T-helper 2 cell treated with Interferon-gamma antibody and Interleukin-4, amounts not matched to agents 5 μg/mL and 100 μg/mL, for 36 hours (primary cell): ENCODE results near the gene TFF1.

Experiments used
- DNase-seq: peaks from one replicate; pipeline ENCODE4 v3.0.0; 2021; ENCODE audit warnings: low spot score
- H3K27ac Mint-ChIP-seq: one replicate; pipeline ENCODE4 v1.8.0; 2021; ENCODE audit warnings: mild to moderate bottlenecking, mixed read lengths
- H3K27me3 Mint-ChIP-seq: one replicate; pipeline ENCODE4 v1.8.0; 2021; ENCODE audit warnings: low read depth, mixed read lengths
- H3K36me3 Mint-ChIP-seq: one replicate; pipeline ENCODE4 v1.8.0; 2021; ENCODE audit warnings: low read depth, mixed read lengths
- H3K4me1 Mint-ChIP-seq: one replicate; pipeline ENCODE4 v1.8.0; 2021; ENCODE audit warnings: low read depth, mixed read lengths
- H3K4me3 Mint-ChIP-seq: one replicate; pipeline ENCODE4 v1.8.0; 2022; ENCODE audit warnings: mild to moderate bottlenecking, moderate library complexity, mixed read lengths
- H3K9me3 Mint-ChIP-seq: one replicate; pipeline ENCODE4 v1.8.0; 2021; ENCODE audit warnings: mixed read lengths

TFF1 gene

DNA sequence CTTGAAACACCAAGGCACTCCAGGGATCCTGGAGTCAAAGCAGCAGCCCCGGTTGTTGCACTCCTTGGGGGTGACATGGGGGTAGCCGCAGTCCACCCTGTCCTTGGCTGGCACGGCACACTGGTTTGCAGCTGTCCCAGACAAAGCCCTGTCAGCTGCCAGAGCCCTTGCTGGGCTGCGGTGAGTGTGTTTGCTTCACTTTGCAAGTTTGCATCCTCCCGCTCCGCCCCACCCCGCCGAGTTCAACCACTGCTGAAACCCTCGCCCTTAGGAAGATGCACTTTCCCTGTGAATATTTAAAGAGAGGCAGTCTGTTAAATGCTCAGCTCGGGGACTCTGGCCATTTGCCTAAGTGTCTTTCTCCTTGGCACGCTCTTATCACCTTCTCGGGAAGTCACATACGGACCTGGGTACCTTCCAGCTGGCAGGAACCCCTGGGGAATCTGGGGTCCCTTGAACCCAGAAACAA lies 52.8 kb downstream of the TFF1 start:
- Mint-ChIP-seq H3K27ac (no peak overlapping the region), H3K4me3 (no peak overlapping the region), H3K27me3 (no peaks in the 10 kb centered on the region), H3K36me3 (no peaks in the 10 kb centered on the region), H3K4me1 (peaks cover 7% of the 10 kb centered on the region), H3K9me3 (no peaks in the 10 kb centered on the region)
- DNase-seq = no peak

- H3K9me3 Mint-ChIP-seq = no peaks in the 10 kb centered on the region
- H3K27me3 Mint-ChIP-seq = no peaks in the 10 kb centered on the region
- H3K36me3 Mint-ChIP-seq = no peaks in the 10 kb centered on the region
These were observed 53.7 kb downstream of the TFF1 start for GRCh38 chr21:42312626-42313104.

More at GRCh38 chr21:42312626-42313104, 53.7 kb downstream of the TFF1 start:
- H3K27ac Mint-ChIP-seq = no peak overlapping the region
- H3K4me3 Mint-ChIP-seq = no peak overlapping the region
- DNase-seq = no peak
- peaks cover 7% of the 10 kb centered on the region for H3K4me1 Mint-ChIP-seq
